ENCODE results near the gene ACVR2A.

ACVR2A gene

DNA sequence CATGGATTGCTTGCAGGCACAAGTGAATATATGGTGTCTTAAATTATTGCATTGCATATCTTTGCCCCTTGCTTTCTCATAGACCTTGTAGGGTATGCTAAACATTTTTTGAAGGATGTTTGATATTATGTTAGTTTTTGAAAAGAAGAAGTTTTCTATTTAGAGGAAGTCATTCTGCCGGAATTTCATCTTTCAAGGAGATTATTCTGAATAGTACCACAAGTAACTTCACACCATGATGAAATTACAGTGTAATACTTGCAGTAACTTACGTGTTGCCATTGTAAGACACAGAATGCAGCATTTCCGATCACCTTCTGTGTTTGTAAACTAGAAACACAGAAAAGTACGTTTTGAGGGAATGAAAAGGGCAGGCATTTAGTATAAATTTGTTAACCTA, 71.9 kb downstream of the ACVR2A start:
- TF ChIP-seq, protein P1, sequence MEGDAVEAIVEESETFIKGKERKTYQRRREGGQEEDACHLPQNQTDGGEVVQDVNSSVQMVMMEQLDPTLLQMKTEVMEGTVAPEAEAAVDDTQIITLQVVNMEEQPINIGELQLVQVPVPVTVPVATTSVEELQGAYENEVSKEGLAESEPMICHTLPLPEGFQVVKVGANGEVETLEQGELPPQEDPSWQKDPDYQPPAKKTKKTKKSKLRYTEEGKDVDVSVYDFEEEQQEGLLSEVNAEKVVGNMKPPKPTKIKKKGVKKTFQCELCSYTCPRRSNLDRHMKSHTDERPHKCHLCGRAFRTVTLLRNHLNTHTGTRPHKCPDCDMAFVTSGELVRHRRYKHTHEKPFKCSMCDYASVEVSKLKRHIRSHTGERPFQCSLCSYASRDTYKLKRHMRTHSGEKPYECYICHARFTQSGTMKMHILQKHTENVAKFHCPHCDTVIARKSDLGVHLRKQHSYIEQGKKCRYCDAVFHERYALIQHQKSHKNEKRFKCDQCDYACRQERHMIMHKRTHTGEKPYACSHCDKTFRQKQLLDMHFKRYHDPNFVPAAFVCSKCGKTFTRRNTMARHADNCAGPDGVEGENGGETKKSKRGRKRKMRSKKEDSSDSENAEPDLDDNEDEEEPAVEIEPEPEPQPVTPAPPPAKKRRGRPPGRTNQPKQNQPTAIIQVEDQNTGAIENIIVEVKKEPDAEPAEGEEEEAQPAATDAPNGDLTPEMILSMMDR (conservative IDR thresholded peaks at IDR 0.05; ENCODE audit: low read depth, low read length): no peak
- no peak overlapping the region for H3K4me3 ChIP-seq (ENCODE audit: low read length)

GRCh38 chr2:147917161-147917560, 72.3 kb downstream of the ACVR2A start:
- H3K4me3 ChIP-seq (ENCODE audit: low read length): no peak overlapping the region
- no peak for DNase-seq (ENCODE audit: low read depth)
- TF ChIP-seq, protein P1 (conservative IDR thresholded peaks at IDR 0.05; ENCODE audit: low read depth, low read length): no peak

More for the DNA sequence above, 71.9 kb downstream of the ACVR2A start:
- no peak for DNase-seq (ENCODE audit: low read depth)

DNA sequence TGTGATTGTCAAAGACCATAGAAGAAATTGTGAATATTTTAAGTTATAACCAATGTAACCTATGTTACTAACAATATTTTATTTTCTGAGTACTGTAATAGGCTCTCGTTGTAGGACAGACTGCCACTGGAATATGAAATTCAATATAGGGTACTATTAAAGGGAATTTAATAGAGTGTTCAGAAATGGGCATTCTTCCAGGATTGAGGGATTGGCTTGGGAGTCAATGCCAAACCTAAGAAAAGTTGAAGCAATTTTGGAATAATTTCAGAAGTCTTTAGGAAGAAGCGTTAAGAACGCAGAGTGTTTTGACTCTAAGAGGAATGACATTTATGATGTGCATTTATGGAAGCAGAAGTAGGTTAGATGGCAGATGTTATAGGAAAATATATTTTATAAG, 79.0 kb downstream of the ACVR2A start:
- TF ChIP-seq, protein P1 (conservative IDR thresholded peaks at IDR 0.05; ENCODE audit: low read depth, low read length): no peak
- no peak for DNase-seq (ENCODE audit: low read depth)

DNA sequence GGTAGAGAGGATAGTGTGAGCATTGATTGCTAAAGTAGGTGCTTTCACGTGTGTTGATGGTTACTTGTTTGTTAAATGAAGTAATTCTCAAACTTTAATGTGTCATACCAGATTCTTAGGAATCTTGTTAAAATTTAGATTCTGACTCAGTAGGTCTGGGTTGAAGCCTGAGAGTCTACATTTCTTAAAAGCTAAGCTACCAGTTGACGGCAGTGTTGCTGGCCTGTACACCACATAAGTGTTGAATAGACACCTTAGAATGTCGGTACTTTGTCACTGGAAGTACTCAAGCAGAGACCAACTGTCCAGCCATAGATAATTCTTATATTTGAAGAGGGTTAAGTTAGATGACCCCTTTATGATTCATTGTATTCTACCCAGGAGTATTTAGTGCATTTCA, 79.8 kb downstream of the ACVR2A start:
- DNase-seq (ENCODE audit: low read depth): no peak
- H3K4me3 ChIP-seq (ENCODE audit: low read length): no peak overlapping the region
- TF ChIP-seq, protein P1 (conservative IDR thresholded peaks at IDR 0.05; ENCODE audit: low read depth, low read length): no peak

More for the DNA sequence above, 79.0 kb downstream of the ACVR2A start:
- no peak overlapping the region for H3K4me3 ChIP-seq (ENCODE audit: low read length)

DNA sequence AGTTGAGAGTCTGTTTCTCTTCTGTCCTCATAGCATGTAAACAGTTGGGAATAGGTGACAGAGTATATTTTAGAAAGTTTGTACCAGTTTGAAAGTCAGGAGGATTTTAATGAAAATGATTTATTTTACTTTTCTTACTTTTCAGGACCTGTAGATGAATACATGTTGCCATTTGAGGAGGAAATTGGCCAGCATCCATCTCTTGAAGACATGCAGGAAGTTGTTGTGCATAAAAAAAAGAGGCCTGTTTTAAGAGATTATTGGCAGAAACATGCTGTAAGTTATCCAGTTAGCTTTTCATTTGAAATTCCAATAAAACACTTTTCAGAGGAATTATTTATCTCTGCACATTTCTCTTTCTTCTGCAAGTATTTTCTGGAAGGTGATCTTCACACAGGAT, 81.1 kb downstream of the ACVR2A start:
- DNase-seq (ENCODE audit: low read depth): no peak
- H3K4me3 ChIP-seq (ENCODE audit: low read length): no peak overlapping the region
- TF ChIP-seq, protein P1 (conservative IDR thresholded peaks at IDR 0.05; ENCODE audit: low read depth, low read length): no peak

DNA sequence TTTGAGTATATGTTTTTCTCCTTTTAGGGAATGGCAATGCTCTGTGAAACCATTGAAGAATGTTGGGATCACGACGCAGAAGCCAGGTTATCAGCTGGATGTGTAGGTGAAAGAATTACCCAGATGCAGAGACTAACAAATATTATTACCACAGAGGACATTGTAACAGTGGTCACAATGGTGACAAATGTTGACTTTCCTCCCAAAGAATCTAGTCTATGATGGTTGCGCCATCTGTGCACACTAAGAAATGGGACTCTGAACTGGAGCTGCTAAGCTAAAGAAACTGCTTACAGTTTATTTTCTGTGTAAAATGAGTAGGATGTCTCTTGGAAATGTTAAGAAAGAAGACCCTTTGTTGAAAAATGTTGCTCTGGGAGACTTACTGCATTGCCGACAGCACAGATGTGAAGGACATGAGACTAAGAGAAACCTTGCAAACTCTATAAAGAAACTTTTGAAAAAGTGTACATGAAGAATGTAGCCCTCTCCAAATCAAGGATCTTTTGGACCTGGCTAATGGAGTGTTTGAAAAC, 82.3 kb downstream of the ACVR2A start:
- no peak for DNase-seq (ENCODE audit: low read depth)

GRCh38 chr2:147933931-147934330, 89.1 kb downstream of the ACVR2A start:
- no peak for DNase-seq (ENCODE audit: low read depth)
- no peak overlapping the region for H3K4me3 ChIP-seq (ENCODE audit: low read length)
- TF ChIP-seq, protein P1 (conservative IDR thresholded peaks at IDR 0.05; ENCODE audit: low read depth, low read length): no peak

More for the DNA sequence above, 82.3 kb downstream of the ACVR2A start:
- TF ChIP-seq, protein P1 (conservative IDR thresholded peaks at IDR 0.05; ENCODE audit: low read depth, low read length): no peak
- no peak overlapping the region for H3K4me3 ChIP-seq (ENCODE audit: low read length)
